ENCODE measurements around the gene CLDN16.

The CLDN16 gene

DNA sequence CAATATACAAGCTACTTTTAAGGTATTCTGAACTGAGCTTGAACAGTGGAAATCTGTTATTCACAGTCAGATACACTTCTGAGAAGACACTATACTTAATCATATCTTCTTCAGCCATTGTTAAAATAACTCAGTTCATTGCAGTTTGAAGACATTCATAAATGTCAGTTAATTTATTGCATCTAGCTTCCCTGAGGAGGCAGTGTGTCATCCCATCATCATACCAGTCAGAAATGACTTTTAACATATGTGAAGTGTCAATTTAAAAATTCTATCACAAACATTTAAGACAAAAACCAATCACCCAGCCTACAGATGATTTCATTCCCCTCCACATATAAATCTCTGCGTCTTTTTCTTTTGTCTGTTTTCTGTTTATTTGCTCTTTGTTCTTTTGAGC is 54.3 kb downstream of the CLDN16 start:
- DNase-seq (ENCODE audit: low read depth) = no peak

DNA sequence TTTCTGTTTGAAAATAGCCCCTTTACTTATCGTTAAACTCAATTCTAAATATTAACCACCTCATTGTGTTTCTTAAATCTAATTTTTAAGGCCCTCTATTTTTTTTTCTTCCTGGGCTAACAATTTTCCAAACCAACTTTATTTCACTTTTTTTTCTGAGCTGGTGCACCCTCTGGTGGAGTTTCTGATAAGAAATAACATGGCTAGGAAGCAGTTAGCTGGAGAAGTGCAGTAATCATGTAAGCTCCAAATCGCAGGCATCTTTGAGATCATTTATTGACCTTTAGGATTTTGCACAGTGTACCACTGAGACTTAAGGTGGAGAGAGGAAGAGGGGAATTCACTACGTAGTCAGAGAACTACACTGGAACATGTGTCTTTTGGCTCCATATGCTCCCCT is 55.3 kb downstream of the CLDN16 start:
- no peak for DNase-seq (ENCODE audit: low read depth)

DNA sequence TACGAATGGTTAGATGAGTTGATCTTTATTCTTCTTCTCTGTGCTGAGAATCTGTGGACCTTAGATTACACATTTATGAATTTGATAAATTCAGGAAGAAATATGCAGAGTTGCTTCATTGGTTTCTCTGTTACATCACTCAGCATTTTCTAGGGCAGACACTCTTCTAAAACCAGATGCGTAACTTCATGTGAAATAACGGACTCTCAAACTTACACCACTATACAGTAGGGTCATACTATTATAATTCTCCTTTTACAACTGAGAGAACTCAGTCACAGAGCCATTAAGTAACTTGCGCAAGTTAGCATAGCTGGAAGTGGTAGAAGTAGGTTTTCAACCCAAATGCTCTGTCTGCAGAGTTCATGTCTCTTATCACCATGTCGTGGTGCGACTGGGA is 56.0 kb downstream of the CLDN16 start:
- DNase-seq (ENCODE audit: low read depth) = no peak

DNA sequence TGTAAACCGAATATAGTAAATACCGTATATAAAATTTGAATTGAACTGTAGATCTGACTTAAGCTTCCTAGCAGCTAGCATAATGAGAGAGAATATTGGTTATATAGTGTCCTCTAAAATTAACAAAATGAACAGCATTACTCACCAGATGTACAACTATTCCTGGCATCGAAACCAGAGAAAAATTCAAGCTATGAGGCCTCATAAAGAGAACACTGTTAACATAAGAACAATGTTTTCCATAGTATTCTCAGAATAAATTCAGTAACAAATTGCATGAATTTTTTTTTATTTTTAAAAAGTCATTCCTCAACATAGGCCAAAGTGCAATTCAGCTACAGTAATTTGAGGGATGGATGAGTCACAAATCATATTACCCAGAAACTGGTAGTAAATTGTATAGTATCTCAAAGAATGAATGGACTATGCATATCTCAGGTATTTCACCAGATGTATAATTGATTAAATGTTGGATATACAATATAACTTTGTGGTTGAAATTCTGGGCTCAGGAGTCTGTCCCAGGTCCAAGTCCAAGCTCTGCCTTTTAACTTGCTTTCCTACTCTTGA is 56.7 kb downstream of the CLDN16 start:
- DNase-seq (ENCODE audit: low read depth) = no peak

DNA sequence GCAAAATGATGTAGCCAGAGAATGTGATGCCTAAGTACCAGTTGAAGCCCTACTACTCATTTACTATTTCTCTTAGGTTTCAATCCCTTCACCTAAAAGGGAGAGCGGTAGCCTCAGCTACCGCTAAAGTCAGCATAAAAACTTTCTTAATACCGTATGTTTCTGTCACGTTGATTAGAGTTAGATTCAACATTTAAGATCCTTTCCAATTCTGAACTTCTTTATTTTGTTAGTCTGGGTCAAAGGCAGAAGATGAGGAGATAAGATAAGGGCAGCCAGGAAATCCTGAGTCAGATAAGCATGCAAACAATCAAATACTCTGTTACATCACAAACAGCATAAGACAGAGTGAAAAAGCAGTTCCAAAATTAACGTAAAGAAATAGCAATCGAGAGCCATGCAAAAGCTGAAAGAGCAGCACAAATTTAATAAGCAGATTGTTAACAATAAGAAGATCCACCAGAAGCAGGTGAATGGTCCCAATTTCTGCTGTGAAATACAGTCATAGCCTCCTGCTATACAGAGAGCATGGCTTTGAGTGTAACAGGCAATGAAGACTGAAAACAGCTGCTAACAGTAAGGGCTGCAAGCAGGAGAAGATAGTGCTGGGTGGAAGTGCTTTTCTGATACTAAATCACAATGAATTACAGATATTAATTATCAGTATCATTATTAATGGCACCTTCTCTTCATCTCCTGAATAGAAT is 58.8 kb downstream of the CLDN16 start:
- DNase-seq (ENCODE audit: low read depth) = no peak

DNA sequence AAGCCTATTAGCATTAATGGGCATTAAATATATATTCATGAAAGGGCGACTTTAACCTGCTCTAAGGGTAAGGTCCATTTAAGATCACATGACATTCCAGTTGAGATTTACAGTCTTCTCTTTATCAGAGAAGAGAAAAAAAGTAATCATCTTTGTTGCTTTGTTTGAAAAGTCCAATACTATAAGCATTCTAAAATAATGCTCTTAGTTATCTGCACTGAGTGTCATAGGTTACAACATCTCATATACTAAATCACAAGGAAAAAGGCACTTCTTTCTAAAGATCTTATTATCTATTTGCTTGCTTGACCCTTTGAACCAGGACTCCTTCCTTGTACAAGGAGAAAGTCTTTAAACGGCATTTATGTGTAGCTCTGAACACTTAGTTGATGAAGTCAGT is 60.3 kb downstream of the CLDN16 start:
- DNase-seq (ENCODE audit: low read depth) = no peak

DNA sequence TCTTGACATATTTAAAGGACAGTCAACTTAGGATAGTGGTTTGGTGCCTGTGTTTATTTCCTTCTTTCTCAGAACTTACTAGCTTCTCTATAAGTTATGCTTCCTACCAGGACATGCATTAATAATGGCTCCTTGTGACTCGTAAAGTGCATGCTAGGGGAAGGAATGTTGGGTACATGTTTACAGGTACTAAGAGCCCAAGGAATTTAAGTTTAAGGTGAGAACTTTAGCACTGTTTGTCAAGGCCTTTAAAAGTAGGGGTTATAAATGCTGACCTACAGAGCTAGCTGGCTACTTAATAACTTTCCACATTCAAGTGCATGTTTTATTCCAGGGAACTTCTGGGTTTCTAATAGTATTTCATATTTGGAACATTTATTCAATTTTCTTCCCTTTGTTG is 61.8 kb downstream of the CLDN16 start, which contains the start of gene TMEM207:
Gene TMEM207, minus strand, starts transcription at position 101 of the 400 bp plus-strand sequence. Its CDS starts 92 bp downstream, at position 9.
- DNase-seq (ENCODE audit: low read depth) = no peak

DNA sequence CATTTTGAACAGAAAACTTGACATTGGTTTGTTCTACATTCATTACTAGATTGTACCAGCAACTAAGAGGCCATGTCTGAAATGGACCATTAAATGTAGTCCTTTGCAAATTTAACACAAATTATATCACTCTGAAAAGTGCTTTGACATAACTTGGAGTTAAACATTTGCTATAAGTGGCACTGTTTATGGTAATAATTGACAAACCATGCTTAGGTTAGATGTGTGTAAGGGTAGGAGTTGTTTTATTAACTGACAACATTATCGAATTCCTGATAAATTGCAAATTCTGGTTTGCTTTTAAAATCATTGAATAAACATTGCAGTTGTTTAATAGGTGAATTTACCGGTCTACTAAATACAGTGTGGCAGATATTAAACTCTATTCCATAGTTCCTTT is 67.9 kb downstream of the CLDN16 start:
- no peak for DNase-seq (ENCODE audit: low read depth)

DNA sequence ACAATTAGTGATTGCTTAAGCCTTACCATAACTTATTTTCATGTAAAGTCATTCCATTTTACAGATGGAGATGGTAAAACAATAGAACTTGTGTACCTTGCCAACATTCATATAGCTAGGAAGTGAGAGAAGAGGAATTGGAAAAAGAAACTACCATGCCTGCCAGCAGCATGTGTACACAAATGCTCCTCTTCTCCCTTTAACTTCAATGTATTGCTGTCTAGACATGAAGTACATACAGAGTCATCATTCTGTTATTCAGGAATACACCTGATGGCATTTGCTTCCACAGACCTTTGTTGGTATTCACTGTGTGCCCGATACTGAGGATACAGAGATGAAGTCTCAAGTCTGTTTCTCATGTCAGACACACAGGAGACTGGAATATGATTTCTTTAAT is 68.8 kb downstream of the CLDN16 start:
- no peak for DNase-seq (ENCODE audit: low read depth)

DNA sequence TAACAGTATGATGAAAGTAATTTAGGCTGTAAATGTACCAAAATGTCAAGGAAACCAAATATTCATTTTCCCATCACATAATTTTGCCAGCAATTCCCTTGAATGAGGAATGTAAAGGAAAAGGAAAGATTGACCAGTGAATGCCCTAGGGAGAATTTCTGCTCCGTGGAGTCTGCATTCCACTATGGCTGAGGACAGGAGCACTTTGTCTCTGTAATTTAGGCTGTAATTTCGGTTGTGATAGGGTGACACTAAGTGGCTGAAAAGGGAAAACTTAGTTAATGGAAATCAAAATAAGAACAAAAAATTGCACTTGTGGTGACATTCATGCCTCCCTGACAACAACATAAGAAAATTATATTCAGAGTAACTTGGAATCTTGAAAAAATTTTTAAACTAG is 70.1 kb downstream of the CLDN16 start:
- no peak for DNase-seq (ENCODE audit: low read depth)
